PC-3 (cell line): ENCODE data around the gene GADD45B.

ENCODE experiments used
- EZH2 ChIP-seq: fragments of 300-600 bp; sonication (generic); IDR thresholded peaks from one replicate; pipeline ENCODE4 v1.6.1; 2017; ENCODE audit warnings: antibody characterized with exemption, mild to moderate bottlenecking, low read length; ENCODE audit not compliant: unreplicated experiment
- TF ChIP-seq, protein P1 (sequence below): fragments of 300-600 bp; sonication (generic); conservative IDR thresholded peaks from 2 replicates; pipeline ENCODE4 v1.5.1; 2017; ENCODE audit warnings: antibody characterized with exemption, low read depth, mild to moderate bottlenecking, low read length

DNA sequence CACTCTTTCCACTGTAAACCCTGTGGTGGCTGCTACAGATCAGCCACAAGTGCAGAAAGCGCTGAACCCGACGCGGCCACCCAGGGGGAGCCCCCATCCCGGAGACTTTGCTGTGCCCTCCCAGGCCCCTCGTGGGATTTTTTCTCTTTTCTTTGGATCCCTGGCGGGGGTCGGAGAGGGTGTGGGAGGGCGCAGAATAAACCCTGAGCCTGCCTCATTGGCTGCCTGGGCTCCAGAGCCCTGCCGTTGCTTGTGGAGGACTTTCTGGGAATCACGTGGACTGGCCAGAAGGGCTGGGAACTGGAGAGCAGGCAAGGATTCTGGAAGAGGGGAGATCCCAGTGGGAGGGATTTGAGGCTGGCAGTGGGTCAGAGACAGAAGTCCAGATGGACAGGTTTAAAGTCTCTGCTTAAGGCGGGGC is 24.9 kb downstream of the GADD45B start:
- TF ChIP-seq, protein P1, sequence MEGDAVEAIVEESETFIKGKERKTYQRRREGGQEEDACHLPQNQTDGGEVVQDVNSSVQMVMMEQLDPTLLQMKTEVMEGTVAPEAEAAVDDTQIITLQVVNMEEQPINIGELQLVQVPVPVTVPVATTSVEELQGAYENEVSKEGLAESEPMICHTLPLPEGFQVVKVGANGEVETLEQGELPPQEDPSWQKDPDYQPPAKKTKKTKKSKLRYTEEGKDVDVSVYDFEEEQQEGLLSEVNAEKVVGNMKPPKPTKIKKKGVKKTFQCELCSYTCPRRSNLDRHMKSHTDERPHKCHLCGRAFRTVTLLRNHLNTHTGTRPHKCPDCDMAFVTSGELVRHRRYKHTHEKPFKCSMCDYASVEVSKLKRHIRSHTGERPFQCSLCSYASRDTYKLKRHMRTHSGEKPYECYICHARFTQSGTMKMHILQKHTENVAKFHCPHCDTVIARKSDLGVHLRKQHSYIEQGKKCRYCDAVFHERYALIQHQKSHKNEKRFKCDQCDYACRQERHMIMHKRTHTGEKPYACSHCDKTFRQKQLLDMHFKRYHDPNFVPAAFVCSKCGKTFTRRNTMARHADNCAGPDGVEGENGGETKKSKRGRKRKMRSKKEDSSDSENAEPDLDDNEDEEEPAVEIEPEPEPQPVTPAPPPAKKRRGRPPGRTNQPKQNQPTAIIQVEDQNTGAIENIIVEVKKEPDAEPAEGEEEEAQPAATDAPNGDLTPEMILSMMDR = no peak
- TF ChIP-seq EZH2 = no peak
